SK-N-DZ (cell line): ENCODE results near the gene GAS6.
"Not testable (repeated sequence)": the region's sequence is repeated elsewhere in the genome, so short reads cannot be mapped to it uniquely, and the experiment has no call there.

Experiments
- DNase-seq: peaks from one replicate; pipeline ENCODE4 v3.0.0-alpha.2; 2015; ENCODE audit warnings: low spot score

The GAS6 gene

GRCh38 chr13:113792886-113793717 is 70.8 kb downstream of the GAS6 start:
- DNase-seq, result no peak

- no peak for DNase-seq
Measured at GRCh38 chr13:113792236-113792770, 71.6 kb downstream of the GAS6 start.

GRCh38 chr13:113791761-113792160 is 72.1 kb downstream of the GAS6 start:
- no peak for DNase-seq

- no peak for DNase-seq
Measured at GRCh38 chr13:113791226-113791625, 72.7 kb downstream of the GAS6 start.

- DNase-seq, result not testable (repeated sequence)
Measured at GRCh38 chr13:113789931-113790330, 73.9 kb downstream of the GAS6 start.

- no peak for DNase-seq
Measured at GRCh38 chr13:113789167-113789566, 74.7 kb downstream of the GAS6 start.

GRCh38 chr13:113788413-113789135 is 75.3 kb downstream of the GAS6 start:
- DNase-seq, result no peak

GRCh38 chr13:113787694-113788093 is 76.2 kb downstream of the GAS6 start:
- DNase-seq, result no peak

- no peak for DNase-seq
Measured at GRCh38 chr13:113786262-113786841, 77.5 kb downstream of the GAS6 start.

GRCh38 chr13:113785051-113786010 is 78.5 kb downstream of the GAS6 start:
- no peak for DNase-seq

GRCh38 chr13:113784645-113785024 is 79.2 kb downstream of the GAS6 start:
- DNase-seq, result no peak

GRCh38 chr13:113783966-113784644 is 79.8 kb downstream of the GAS6 start:
- DNase-seq, result no peak

GRCh38 chr13:113783200-113783881 is 80.5 kb downstream of the GAS6 start:
- DNase-seq, result no peak

- DNase-seq, result no peak
Measured at GRCh38 chr13:113782472-113782871, 81.4 kb downstream of the GAS6 start.

GRCh38 chr13:113781571-113781970 is 82.3 kb downstream of the GAS6 start:
- no peak for DNase-seq

- no peak for DNase-seq
Measured at GRCh38 chr13:113777311-113778260, 86.3 kb downstream of the GAS6 start.

- peak; percentile 24 for DNase-seq
Measured at GRCh38 chr13:113776231-113777125, 87.4 kb downstream of the GAS6 start.
